Chondrocyte (in vitro differentiated cells): ENCODE results near the gene GPC1. TPM values are rescaled to one million over a fixed set of nuclear protein-coding genes. Genes with fewer than 3 reads are reported as not detected.
A peak's percentile ranks its signal among the peaks of the same experiment; 100 is the strongest.

ENCODE experiments used
- DNase-seq: peaks from one replicate; pipeline ENCODE4 v3.0.0; 2021; ENCODE audit warnings: mixed read lengths, low spot score
- H3K27ac Mint-ChIP-seq: one replicate; pipeline ENCODE4 v1.8.0; 2021; ENCODE audit warnings: mild to moderate bottlenecking, moderate library complexity, mixed read lengths; ENCODE audit not compliant: unreplicated experiment
- H3K27me3 Mint-ChIP-seq: 2 replicates; pipeline ENCODE4 v1.8.0; 2021; ENCODE audit warnings: low read depth, mixed read lengths
- H3K36me3 Mint-ChIP-seq: 2 replicates; pipeline ENCODE4 v1.8.0; 2021; ENCODE audit warnings: low read depth, mixed read lengths
- H3K4me1 Mint-ChIP-seq: 2 replicates; pipeline ENCODE4 v1.8.0; 2021; ENCODE audit warnings: low read depth, mild to moderate bottlenecking, mixed read lengths
- H3K4me3 Mint-ChIP-seq: one replicate; pipeline ENCODE4 v1.8.0; 2021; ENCODE audit warnings: mild to moderate bottlenecking, moderate library complexity, mixed read lengths; ENCODE audit not compliant: unreplicated experiment
- H3K9me3 Mint-ChIP-seq: 2 replicates; pipeline ENCODE4 v1.8.0; 2021; ENCODE audit warnings: low read depth, mixed read lengths
- total RNA-seq: library from RNA; stranded (reverse); gene quantifications from 3 replicates; pipeline ENCODE4 v1.2.1, GENCODE V29; 2021
- TF ChIP-seq, protein P1 (sequence below): fragments of 200-600 bp; sonication (generic); IDR thresholded peaks from 2 replicates; pipeline ENCODE4 v1.5.0; 2021; ENCODE audit warnings: antibody characterized with exemption, mild to moderate bottlenecking, moderate library complexity

The GPC1 gene
- total RNA-seq, 1 donor from 2014 or later = 264 TPM

DNA sequence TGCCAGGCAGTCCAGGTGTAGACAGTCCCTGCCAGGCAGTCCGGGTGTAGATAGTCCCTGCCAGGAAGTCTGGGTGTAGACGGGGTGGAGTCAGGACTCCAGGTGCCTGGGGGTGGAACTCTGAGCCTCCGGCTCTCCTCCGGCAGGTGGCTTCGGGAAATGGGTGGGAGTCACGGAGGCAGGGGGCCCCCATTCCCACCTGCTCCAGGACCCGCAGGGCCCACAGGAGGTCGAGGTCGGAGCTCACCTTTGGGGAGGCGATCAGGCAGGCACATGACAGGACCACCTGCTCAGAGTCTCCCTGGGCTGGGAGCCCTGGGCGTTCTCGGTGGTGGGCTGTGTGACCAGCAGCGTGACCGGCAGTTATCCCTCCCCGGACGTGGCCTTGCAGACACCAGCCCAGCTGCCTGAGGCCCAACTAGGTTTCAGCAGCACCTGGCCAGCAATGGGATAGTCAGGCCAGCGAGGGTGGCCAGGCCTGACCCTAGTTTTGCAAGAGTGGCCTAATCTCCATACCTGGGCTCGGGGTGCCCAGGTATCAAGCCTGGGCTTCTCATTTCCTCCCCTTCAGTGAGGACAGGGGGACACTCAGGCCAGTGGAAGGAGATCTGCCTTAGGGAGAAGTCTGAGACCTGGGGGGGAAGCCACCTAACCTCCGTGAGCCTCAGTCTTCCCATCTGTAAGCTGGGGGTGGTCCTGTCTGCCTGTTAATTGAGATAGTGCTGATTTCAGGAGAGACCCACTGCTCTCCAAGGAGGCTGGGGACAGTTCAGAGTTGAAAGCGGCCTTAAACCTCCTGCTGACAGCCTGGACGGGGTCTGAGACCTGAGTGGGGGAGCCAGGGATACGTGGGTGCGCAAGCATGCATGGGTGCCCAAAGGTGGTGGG, 13.2 kb downstream of the GPC1 start:
- no peaks in the 10 kb centered on the region for H3K36me3 Mint-ChIP-seq
- H3K27me3 Mint-ChIP-seq = no peaks in the 10 kb centered on the region
- DNase-seq = no peak
- no peaks in the 10 kb centered on the region for H3K9me3 Mint-ChIP-seq
- H3K4me3 Mint-ChIP-seq = no peak overlapping the region
- TF ChIP-seq, protein P1, sequence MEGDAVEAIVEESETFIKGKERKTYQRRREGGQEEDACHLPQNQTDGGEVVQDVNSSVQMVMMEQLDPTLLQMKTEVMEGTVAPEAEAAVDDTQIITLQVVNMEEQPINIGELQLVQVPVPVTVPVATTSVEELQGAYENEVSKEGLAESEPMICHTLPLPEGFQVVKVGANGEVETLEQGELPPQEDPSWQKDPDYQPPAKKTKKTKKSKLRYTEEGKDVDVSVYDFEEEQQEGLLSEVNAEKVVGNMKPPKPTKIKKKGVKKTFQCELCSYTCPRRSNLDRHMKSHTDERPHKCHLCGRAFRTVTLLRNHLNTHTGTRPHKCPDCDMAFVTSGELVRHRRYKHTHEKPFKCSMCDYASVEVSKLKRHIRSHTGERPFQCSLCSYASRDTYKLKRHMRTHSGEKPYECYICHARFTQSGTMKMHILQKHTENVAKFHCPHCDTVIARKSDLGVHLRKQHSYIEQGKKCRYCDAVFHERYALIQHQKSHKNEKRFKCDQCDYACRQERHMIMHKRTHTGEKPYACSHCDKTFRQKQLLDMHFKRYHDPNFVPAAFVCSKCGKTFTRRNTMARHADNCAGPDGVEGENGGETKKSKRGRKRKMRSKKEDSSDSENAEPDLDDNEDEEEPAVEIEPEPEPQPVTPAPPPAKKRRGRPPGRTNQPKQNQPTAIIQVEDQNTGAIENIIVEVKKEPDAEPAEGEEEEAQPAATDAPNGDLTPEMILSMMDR = no peak
- H3K4me1 Mint-ChIP-seq = peaks cover 29% of the 10 kb centered on the region
- H3K27ac Mint-ChIP-seq = no peak overlapping the region

DNA sequence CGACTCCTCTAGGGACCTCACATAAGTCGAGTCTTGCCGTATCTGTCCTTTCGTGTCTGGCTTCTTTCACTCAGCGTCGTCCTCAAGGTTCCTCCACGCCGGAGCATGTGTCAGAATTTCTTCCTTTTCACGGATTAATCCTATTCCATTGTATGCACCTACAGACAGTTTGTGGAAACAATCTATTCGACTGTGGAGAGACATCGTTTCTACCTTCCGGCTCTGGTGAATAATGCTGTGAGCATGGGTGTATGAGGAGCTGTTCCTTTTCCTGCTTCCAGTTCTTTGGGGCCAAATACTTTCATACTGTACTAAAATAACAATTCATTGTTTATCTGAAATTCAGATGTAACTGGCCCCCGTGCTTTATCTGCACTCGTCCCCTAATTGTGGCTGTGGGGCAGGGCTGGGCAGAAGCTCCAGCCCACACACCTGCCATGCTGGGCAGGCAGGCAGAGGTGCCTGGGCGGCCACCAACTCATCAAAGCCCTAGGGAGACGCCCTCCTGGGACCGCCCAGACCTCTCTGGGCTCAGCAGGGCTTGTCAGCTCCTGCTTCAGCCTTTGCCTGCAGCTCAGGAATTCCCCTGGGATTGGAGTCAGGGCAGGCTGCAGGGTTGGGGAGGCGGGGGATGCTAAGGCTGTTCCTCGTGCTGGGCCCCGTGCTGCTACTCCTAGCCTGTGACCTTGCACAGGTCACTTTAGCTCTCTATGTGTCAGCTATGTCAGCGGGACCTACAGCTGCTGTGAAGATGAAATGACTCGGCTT, 14.5 kb downstream of the GPC1 start:
- no peak for DNase-seq

DNA sequence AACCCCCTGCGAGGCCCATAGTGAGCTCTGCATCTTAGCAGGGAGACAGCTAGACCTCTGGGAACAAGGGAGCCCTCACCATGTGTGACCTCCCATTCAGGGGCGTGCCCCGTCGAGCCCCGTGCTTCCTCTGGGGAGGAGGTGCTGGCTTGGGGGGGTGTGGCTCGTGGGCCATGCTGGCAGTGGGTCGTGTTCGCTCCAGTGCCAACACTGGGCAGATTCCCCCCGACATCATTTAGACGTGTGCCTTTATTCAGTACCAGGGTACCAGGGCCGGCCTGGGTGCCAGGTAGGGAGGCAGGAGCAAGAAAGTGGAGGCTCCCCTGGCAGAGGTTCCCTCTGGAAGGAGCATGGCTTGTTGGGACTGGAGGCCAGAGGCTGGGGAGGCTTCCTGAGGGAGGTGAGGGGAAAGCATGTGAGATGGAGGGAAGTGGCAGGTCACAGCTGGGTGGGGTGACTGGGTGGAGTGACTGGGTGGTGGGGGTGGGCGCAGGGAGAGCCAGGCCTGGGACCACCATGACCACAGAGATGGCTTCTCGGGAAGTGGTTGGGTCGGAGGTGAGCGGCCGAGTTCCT, 15.2 kb downstream of the GPC1 start:
- peaks cover 41% of the 10 kb centered on the region for H3K4me1 Mint-ChIP-seq
- H3K27ac Mint-ChIP-seq = peak overlapping the region; percentile 77
- no peaks in the 10 kb centered on the region for H3K36me3 Mint-ChIP-seq
- H3K9me3 Mint-ChIP-seq = no peaks in the 10 kb centered on the region
- TF ChIP-seq, protein P1 = no peak
- peak; percentile 40 for DNase-seq
- peak overlapping the region; percentile 22 for H3K4me3 Mint-ChIP-seq
- no peaks in the 10 kb centered on the region for H3K27me3 Mint-ChIP-seq

More for the DNA sequence above, 14.5 kb downstream of the GPC1 start:
- TF ChIP-seq, protein P1 = no peak
- H3K4me1 Mint-ChIP-seq = peaks cover 38% of the 10 kb centered on the region
- no peaks in the 10 kb centered on the region for H3K27me3 Mint-ChIP-seq
- H3K36me3 Mint-ChIP-seq = no peaks in the 10 kb centered on the region
- peak overlapping the region; percentile 77 for H3K27ac Mint-ChIP-seq
- H3K9me3 Mint-ChIP-seq = no peaks in the 10 kb centered on the region
- H3K4me3 Mint-ChIP-seq = peak overlapping the region; percentile 22

GRCh38 chr2:240451108-240451611, 15.7 kb downstream of the GPC1 start:
- TF ChIP-seq, protein P1 = peak; percentile 10
- no peaks in the 10 kb centered on the region for H3K27me3 Mint-ChIP-seq

More at GRCh38 chr2:240451108-240451611, 15.7 kb downstream of the GPC1 start:
- peaks cover 41% of the 10 kb centered on the region for H3K4me1 Mint-ChIP-seq
- no peaks in the 10 kb centered on the region for H3K9me3 Mint-ChIP-seq
- H3K4me3 Mint-ChIP-seq = peak overlapping the region; percentile 2
- H3K36me3 Mint-ChIP-seq = no peaks in the 10 kb centered on the region
- H3K27ac Mint-ChIP-seq = no peak overlapping the region
- peak; percentile 85 for DNase-seq
